Transverse colon (tissue), 3 donors: ENCODE measurements around the gene SMCO4.

Source experiments
- POLR2A ChIP-seq: fragments of 450-650 bp; IDR thresholded peaks from one replicate; pipeline ENCODE4 v1.6.1; 2016; ENCODE audit warnings: antibody characterized with exemption, mild to moderate bottlenecking, moderate library complexity
- POLR2AphosphoS5 ChIP-seq, 3 donors: sonication (generic); formaldehyde crosslinking; IDR thresholded peaks; one replicate each; pipeline ENCODE4 v1.6.1; 2016; ENCODE audit warnings: antibody characterized with exemption in 3 of 3

- TF ChIP-seq POLR2A (no peak), POLR2AphosphoS5 (IDR thresholded peaks at IDR 0.05) (no peak)
Observed at GRCh38 chr11:93498641-93499040, 44.5 kb downstream of the SMCO4 start.
